ENCODE measurements around the gene EME1.
A peak's percentile ranks its signal among the peaks of the same experiment; 100 is the strongest.

Gene EME1

GRCh38 chr17:50364061-50364458 is 9.0 kb upstream of the EME1 start:
- DNase-seq = no peak

GRCh38 chr17:50364715-50365114 is 8.3 kb upstream of the EME1 start:
- no peak for DNase-seq

DNA sequence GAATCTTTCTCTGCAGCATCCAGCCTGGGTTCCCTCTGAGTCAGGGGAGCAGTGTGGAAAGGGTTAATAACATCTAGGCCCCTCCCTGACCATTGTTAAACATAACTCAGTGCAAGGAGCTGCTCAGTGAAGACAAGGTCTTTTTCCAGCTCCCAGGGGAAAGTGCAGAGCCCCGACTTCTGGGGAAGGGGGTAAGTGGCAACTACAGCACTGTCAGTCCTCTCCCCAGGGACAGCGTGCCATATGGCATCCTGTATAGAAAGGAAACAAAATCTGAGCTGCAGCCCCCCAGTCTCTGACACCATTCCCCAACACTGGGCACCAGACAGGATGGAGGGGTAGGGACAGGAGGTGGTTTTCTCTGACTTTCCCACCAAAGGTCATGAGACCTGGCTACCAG is 7.9 kb upstream of the EME1 start:
- DNase-seq = no peak

- DNase-seq = no peak
These were observed 7.2 kb upstream of the EME1 start for GRCh38 chr17:50365649-50366393.

DNA sequence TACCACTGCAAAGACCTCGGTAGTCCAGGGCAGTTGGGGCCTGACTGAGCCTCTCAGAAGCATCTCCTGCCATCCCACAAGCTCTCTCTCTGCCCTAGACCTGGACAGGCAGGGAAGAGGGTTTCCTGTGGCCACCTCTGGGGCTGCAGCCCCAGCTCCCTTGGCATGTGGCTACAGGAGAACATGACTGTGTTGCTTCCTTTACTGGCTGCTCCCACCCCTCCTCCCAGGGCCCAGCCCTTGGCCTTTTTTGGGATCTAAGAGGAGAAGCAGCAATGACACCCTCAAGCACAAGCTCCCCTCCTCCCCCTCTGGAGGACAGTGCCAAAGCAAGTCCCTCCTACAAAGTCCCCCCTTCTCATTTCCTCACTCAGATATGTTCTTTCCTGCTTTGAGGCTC is 5.6 kb upstream of the EME1 start:
- DNase-seq = no peak

- no peak for DNase-seq
These were observed 3.0 kb upstream of the EME1 start for GRCh38 chr17:50370052-50370451.

GRCh38 chr17:50371526-50371925 is 1.5 kb upstream of the EME1 start:
- no peak for DNase-seq

- no peak for DNase-seq
These were observed 739 bp upstream of the EME1 start for GRCh38 chr17:50372222-50372757.

GRCh38 chr17:50373705-50374104 is 676 bp downstream of the EME1 start:
- no peak for DNase-seq

GRCh38 chr17:50375858-50376538 is 3.0 kb downstream of the EME1 start:
- DNase-seq = peak; percentile 79 to 90

DNA sequence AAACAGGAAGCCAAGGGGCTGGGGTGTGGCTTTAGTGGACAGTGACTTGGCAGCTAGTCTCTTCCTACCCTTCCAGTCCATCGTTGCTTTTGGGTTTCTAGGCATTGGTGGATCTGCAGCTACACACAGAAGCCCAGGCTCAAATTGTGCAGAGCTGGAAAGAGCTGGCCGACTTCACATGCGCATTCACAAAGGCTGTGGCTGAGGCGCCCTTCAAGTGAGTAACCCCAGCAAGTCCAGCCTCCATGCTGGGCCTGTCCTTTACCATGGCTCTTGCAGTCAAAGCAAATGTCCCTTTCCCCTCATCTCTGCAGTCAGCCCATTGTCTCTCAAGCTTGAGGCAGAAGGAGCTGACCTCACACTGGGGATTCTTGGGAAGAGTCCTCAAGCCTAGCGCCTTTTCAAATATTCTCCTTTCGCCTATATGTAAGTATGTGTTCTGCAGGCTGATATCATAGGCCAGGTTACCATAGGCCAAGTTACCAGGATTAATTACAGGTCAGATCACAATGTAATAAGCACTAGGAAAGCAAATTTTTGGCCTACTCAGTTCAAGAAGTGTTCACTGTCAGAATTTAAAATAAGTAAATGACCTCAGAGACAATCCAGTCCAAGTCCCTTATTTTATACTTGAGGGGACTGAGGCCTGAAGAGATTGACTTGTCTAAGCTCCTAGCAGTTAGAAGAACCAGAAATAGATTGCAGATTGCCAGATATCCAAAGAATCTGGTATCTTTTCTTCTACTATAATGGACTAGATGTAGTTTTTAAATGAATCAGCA is 6.5 kb downstream of the EME1 start:
- no peak for DNase-seq

DNA sequence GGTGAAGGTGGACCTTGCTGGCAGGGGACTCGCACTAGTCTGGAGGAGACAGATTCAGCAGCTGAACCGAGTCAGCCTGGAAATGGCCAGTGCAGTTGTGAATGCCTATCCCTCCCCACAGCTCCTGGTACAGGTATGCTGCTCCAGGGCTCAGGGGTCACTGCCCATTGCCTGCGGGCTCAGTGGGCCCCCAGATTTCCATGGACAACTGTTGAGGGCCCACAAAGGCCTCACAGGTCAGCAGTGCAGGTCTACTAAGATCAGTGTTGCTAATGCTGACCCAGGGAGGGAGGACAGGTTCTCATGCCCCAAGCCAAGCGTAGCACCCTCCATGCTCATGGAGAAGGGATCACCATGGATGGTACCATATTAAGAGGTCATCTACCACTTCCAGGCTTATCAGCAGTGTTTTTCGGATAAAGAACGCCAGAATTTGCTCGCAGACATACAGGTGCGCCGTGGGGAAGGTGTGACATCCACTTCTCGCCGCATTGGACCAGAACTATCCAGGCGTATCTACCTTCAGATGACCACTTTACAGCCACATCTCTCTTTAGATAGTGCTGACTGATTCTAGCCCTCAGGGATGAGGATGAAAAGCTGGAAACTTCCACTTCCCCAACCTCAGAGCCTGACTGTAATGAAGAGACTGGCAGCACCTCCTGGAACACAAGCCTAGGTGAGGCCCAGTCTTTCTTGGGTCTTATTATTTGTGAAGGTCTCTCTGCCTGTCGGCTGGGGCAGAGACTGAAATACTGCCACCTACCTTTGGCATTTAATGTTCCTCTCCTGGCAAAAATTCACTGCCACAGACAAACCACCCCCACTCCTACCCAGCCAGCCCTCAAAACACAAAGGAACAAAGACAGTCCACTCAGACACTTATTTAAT is 7.6 kb downstream of the EME1 start:
- DNase-seq = no peak

DNA sequence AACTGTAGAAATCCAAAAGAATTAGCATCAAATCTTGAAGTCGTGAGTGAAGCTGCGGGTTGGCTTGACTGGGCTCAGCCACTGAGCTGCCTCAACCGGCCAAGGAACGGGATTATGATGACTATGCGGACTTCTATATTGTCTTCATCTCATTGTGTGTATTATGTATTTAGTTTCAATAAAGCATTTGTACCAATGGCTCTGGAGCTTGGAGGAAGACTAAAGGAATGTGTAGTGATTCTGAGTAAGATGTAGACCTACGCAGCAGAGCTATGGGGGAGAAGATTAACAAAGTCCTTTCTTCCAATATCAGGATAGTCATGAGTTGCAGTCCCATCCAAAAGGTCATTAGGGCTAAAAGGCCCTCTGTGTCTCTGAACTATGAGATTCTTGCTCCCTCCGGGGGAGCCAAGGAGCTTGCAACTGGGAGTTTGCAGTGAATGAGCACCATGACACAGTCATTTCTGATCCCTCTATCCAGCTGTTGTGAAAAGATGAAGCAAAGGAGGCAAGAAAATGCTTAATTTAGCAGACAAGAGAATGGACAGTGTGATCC is 8.3 kb downstream of the EME1 start:
- DNase-seq = no peak

DNA sequence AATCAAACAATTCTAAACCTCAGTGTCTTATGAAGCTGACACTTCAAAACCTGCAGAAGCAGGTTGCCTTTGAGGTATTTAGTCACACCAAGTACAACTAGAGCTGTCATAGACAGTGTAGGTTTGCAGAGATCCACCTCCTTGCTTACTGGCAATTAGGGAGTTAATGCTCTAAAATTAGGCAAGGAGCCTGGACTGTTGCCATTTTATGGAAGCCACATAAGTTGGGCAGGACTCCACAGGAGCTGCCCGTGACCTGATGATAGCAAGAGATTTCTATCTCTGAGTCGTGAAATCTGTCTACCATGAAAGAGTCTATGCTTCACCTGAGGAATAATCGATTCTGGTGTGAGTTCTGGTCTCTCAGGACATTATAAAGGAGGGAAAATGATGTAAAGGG is 8.9 kb downstream of the EME1 start:
- no peak for DNase-seq

DNA sequence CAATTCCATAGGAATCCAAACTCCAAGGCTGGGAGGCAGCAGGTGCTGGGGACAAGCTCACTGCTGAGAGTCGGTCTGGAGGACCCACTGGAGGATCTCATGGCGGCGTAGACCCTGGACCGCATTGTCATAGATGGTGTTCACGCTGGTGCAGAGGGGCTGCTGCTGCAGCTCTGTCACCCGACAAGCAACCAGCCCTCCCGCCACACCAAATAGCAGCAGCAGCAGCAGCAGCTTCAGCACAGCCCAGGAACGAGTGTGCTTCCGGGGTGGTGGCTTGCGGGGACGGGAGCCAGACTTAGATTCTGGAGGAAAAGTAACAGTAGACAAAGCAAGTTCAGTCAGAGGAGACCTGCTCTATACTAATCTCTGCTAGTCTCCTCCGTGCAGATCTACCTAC is 9.9 kb downstream of the EME1 start:
- no peak for DNase-seq

DNA sequence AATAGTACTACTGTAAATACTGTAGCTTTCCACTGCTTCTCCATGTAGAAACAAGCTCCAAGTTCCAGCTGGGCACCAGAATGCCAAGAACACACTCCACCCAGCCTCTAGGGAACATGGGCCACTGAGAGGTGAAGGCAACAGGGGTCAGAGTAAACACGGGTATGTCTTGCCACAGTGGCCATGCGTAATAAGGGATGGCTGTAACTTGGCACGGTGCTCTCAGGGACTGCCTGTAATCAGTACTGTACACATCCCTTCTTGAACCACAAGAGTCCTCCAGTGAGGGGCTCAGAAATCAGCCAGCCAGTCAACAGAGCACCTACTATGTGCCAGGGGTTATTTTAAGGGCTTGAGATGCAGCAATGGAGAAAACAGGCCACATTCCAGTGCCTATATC is 13.5 kb downstream of the EME1 start:
- DNase-seq = no peak

DNA sequence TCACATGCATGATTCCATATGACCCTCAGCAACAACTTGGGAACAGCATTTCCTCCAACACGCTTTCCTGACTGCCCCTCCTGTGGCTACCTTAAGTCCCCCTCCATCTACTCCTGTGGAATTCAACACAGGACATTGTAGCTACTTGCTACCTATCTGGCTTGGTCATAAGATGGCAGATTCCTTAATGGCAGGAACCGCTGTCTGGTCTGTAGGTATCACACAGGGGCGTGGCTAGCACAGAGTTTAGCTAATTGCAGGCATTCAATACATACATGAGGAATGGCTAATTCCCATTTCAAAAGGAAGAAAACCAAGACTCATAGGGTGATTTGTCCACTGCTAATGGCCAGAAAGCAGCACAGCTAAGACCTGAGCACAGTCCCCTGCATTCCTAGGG is 15.7 kb downstream of the EME1 start:
- DNase-seq = no peak

DNA sequence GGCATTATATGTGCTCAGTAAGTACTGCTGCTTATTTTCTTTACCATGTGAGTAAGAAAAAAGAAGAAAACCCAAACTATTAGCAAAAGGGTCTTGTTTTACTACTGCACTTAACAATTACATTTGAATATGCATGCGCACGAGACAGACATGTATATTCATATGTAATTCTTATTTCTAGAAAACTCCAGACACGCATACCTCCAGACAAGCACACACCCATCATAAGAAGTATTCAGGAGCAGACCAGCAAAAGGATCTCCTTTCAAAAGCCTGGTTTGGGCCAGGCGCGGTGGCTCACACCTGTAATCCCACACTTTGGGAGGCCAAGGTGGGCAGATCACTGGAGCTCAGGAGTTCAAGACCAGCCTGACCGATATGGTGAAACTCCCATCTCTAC is 16.5 kb downstream of the EME1 start:
- DNase-seq = no peak

DNA sequence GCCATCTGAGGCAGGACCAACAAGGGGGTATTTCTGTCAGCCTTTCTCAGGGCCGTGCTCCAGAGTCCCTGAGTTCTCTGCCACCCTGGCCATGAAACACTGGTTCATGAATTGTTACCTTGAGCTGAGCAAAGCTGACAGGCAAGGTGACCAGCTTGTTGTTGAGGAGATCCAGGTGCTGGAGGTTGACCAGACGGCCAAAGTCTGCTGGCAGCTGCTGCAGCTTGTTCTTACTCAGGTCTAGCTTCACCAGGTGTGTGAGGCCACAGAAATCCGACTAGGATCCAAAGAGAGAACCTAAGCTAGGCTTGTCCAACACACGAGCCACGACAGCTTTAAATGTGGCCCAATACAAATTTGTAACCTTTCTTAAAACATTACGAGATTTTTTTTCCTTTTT is 19.6 kb downstream of the EME1 start:
- no peak for DNase-seq

DNA sequence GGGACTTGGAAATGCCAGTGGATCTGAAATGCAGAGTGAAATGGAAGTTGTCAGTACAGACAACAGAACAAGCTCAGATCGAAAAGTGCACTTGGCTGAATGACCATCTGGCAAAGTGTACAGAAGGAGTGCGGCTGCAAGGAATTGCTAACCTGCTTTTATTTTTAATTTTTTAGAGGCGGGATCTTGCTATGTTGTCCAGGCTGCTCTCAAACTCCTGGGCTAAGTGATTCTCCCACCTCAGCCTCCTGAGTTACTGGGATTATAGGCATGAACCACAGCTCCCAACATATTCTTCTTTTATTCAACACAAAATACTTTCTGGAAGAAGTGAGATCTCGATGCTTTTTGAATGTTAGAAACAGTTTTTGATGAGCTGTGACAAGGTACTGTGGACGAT is 20.7 kb downstream of the EME1 start:
- no peak for DNase-seq

GRCh38 chr17:50394711-50395110 is 21.7 kb downstream of the EME1 start:
- no peak for DNase-seq

Measured in NCI-H2081 (cell line).